Activated T-cell treated with anti-CD3 and anti-CD28 coated beads, Interleukin-2, amount 50 U/mL, for 1 hour (primary cell): Measurements from ENCODE around the gene CSPG4.
"Not testable (repeated sequence)": the region's sequence is repeated elsewhere in the genome, so short reads cannot be mapped to it uniquely, and the experiment has no call there.

Experiments
- DNase-seq: peaks from one replicate; pipeline ENCODE4 v3.0.0-alpha.2; 2020

The CSPG4 gene

GRCh38 chr15:75703440-75704262 is 9.0 kb downstream of the CSPG4 start:
- DNase-seq = not testable (repeated sequence)

DNA sequence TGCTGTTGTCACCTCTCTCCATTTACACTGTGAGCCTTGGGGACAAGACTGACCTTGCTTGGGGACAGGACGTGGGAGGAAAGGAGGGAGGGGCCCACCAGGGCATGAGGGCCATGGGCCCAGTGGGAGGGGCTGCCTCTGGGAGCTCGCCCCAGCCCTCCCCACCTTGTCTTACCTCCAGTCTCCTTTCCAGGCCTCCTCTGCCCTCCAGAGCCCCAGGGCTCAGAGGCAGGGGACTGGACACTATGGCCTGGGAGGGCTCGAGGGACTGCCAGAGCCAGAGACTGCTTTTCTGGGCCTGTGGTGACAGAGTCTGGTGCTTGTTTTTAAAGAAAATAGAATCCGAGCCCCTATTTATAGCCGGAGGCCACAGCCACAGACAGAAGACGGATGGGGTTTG is 10.2 kb downstream of the CSPG4 start:
- DNase-seq = no peak

GRCh38 chr15:75701071-75702003 is 11.3 kb downstream of the CSPG4 start:
- not testable (repeated sequence) for DNase-seq

GRCh38 chr15:75699961-75700874 is 12.4 kb downstream of the CSPG4 start:
- not testable (repeated sequence) for DNase-seq

DNA sequence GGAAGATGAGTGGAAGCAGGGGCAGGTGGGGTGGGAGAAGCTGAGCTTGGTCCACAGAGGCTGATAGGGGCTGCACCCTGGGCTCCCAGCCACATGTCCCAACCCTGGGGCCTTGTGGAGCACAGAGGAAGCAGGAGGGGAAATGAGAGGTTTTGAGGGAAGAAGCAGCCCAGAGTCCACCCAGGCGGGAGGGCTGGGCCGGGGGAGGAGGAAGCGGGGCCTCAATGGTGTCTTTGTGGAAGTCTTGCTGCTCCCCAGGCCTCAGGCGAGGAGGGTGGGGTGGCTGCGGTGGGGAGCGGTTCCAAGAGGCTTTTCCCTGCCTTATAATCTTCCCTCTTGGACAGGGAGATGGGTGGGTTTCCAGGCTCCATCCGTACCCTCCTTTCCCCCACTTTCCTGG is 13.1 kb downstream of the CSPG4 start:
- DNase-seq = not testable (repeated sequence)

- not testable (repeated sequence) for DNase-seq
Measured at GRCh38 chr15:75697974-75698747, 14.5 kb downstream of the CSPG4 start.

DNA sequence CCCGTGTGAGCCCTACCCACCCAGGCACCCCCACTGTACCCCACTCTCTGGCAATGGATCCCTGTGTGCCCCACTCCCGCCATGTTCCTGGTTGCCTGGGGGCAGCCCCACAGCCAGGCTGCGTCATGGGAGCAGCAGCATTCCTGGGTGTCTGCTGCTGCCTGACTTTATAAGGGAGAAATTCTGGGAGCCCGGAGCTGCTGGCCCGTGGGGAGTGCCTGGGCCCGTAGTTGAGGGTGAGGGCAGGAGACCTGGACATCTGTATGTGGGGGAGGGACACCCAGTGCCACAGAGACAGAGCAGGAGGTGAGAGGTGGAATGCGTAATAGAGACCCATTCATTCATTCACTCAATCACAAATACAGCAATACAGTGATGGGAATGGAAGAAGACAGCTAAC is 15.1 kb downstream of the CSPG4 start:
- no peak for DNase-seq

- DNase-seq = no peak
Measured at GRCh38 chr15:75696854-75697259, 15.8 kb downstream of the CSPG4 start.

DNA sequence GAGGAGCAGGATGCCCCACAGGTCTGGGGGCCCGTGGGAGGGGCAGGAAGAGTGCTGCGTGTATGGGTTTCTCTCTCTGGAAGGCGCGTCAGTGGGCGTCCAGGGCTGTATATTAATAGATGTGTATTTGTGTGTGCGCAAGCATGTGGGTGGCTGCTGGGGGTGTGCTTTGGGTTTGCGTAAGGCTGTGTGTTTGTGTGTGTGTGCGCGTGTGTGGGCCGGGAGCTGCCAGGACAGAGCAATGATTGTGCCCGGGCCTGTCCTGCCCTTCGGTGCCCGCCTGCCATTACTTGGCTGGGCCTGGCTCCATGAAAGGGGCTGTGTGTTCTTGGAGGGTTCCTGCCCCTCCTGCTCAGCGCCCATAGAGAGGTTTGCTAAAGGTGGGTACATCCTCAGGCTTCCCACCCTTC is 16.3 kb downstream of the CSPG4 start:
- no peak for DNase-seq

- DNase-seq = no peak
Measured at GRCh38 chr15:75695634-75696310, 16.9 kb downstream of the CSPG4 start.

DNA sequence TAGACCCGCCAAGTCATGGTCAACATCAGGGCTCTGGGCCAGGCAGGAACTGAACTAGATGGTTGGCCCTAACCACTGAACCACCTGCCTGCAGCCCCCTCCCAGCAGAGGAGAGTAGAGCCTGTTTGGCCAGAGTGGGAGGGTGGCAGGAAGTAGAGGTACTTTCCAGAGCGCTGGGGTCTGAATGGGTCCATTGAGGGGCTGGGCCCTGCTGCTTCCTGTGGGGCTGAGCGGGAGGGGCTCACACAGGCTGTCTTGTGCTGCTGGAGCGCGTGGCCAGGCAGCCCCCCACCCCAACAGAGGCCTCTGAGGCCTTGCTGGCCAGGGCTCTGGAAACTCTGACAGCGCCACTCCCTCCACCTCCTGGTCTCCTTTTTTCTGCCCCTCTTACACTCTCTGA is 17.4 kb downstream of the CSPG4 start:
- no peak for DNase-seq

DNA sequence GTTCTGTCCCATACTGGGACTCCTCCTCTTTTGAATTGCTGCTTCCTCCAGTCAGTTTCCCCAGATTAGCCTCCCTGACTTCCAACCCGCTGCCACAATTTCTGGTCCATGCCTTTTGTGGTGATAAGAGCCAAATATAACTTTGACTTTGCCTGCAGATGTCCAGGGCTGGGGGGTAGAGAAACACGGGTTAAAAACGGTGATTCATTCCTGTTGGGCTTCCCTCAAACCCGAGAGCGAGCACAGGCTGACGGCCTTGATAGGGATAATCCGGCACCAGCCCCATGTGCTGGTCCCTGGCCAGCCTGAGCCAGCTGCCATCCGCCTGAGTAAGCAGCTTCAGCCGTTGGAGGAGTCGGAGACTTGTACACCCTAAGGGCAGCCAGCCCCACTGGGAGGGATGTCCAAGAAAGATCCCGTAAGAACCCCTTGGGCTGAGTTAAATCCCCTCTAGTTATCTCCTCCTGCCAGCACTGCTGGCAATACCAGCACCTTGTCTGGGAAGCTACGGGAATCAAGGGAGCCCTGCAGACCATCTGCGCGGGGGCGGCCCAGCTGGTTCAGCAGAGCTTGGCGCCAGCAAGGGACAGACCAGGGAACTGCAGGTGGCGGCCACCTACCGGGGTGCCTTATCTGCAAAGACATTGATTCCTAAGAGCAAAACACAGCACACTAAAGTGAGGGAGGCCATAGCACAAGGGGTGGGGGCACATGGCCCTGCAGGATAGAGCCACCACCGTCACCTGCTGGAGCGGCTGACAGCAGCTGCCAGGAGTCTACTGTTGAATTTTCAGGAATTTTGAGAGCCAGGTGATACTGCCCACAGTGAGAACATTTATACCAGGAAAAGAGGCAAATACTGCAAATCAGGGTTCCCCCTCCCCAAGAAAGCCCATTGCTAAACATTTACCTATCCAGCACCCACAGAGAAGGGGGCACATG is 18.1 kb downstream of the CSPG4 start:
- no peak for DNase-seq

DNA sequence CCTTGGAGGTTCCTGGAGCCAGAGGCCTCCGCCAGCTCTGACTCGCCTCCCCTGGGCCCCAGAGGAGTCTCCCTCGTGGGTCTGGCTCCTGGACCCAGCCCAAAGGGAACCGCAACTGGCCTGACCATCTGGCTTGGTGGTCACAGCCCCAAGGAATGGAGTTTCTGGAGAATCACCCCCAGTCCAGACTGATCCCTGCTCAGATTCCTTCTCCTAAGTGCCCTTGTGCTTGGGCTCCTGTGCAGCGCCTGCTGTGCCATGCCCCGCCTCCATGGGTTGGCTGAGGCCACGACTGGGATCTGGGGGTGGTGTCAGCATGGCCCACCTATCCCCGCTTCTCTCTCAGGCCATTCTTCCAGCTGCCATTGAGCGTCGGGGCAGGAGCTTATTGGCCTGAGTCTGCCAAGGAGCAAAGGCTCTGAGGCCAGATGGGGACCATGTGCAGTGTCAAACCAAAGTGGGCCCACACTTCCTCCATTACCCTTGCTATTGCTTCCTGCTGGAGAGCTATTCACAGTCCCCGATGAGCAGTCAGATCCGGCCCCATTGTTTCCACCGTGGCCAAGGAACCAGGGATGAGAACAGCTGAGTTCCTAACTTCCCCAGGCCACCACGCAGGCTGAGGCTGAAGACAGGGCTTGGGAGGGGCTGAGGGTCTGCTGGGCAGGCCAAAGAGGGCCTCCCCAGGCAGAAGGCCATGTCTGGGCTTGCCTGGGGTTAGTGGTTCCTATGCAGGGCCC is 19.0 kb downstream of the CSPG4 start:
- no peak for DNase-seq

- not testable (repeated sequence) for DNase-seq
Measured at GRCh38 chr15:75693028-75693427, 19.6 kb downstream of the CSPG4 start.

- not testable (repeated sequence) for DNase-seq
Measured at GRCh38 chr15:75692311-75692710, 20.3 kb downstream of the CSPG4 start.

DNA sequence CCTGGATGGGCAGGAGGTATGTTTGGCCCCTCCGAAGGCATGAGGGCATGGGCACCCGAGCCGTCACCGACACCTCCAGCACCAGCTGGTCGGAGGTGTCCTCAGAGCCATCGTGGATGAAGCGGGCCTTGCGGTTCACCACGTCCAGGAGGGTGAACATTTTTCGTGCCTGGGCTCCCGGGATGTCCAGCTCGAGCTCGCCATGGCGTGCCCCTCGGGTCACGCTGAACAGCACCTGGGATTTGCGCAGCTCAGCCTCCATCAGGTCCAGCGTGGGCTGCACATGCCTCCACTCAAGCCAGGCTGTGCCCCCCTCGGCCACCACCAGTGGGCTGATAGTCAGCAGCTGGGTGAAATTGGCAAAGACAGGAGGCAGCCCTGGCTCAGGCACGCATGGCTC is 23.2 kb downstream of the CSPG4 start:
- DNase-seq = not testable (repeated sequence)

DNA sequence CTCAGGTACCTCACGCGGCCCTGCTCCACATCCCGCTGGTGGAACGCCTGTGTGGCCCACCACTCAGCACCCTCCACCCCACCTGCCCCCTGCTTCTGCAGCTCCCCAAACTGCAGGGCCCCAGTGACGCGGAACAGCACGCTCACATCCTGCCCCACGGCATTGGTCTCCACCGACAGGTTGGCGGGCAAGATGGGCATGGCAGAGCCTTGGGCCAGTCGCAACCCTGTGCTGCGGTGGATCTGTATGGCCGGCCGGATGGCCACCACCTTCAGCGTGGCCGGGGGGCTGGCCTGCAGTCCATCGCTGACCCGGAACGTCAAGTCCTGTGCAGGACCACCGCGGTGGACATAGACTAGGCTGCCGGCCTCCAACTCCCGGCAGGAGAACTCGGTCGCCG is 23.8 kb downstream of the CSPG4 start:
- no peak for DNase-seq

GRCh38 chr15:75688278-75688557 is 24.4 kb downstream of the CSPG4 start:
- DNase-seq = no peak

- DNase-seq = no peak
Measured at GRCh38 chr15:75687486-75688277, 25.0 kb downstream of the CSPG4 start.
